ENCODE measurements around the gene UHRF2. TPM values are rescaled to one million over a fixed set of nuclear protein-coding genes. Genes with fewer than 3 reads are reported as not detected.

UHRF2 gene
- total and polyA plus RNA-seq, 10 donors, result 26.3 to 120 (median 61.5) TPM

- Histone ChIP-seq H3K36me3 (no peaks in the 10 kb centered on the region), H3K9me3 (no peaks in the 10 kb centered on the region), H3K4me3 (no peak overlapping the region), H3K4me1 (peaks cover 0 to 3% (median 0%) of the 10 kb centered on the region in 6 donors), H3K27me3 (replicated peaks in 1 of 7) (no peaks in the 10 kb centered on the region), H3K27ac (no peak overlapping the region)
- TF ChIP-seq CTCF (IDR thresholded peaks at IDR 0.05 in 8 of 11, conservative IDR thresholded peaks at IDR 0.05 in 3 of 11) (no peak), POLR2A (IDR thresholded peaks at IDR 0.05) (no peak), POLR2AphosphoS5 (IDR thresholded peaks at IDR 0.05) (no peak)
- no peak for DNase-seq
- intact Hi-C loops (cut with DNase I; ENCODE audit: low total_unique reads), result no loop called here
Observed at GRCh38 chr9:6405371-6405770, 7.6 kb upstream of the UHRF2 start.

- intact Hi-C loops (cut with DNase I; ENCODE audit: low total_unique reads), result no loop called here
- Histone ChIP-seq H3K9me3 (no peaks in the 10 kb centered on the region), H3K27me3 (replicated peaks in 1 of 7) (no peaks in the 10 kb centered on the region), H3K4me1 (peaks cover 0 to 27% (median 13%) of the 10 kb centered on the region in 6 donors), H3K4me3 (no peak overlapping the region), H3K27ac (no peak overlapping the region), H3K36me3 (no peaks in the 10 kb centered on the region)
- 85 to 96% (median 89%) methylated on average over 2 of the region's 2 CpGs for WGBS, 5 donors
- no peak for DNase-seq
- TF ChIP-seq POLR2A (IDR thresholded peaks at IDR 0.05), result no peak
- no peak for TF ChIP-seq CTCF (IDR thresholded peaks at IDR 0.05 in 8 of 11, conservative IDR thresholded peaks at IDR 0.05 in 3 of 11)
- TF ChIP-seq POLR2AphosphoS5 (IDR thresholded peaks at IDR 0.05), result no peak
Observed at GRCh38 chr9:6407778-6408177, 5.2 kb upstream of the UHRF2 start.

GRCh38 chr9:6408320-6408719 is 4.7 kb upstream of the UHRF2 start:
- TF ChIP-seq POLR2A (IDR thresholded peaks at IDR 0.05) (no peak), CTCF (IDR thresholded peaks at IDR 0.05 in 8 of 11, conservative IDR thresholded peaks at IDR 0.05 in 3 of 11) (no peak), POLR2AphosphoS5 (IDR thresholded peaks at IDR 0.05) (no peak)
- no peaks in the 10 kb centered on the region for H3K27me3 ChIP-seq (replicated peaks in 1 of 7)
- intact Hi-C loops (cut with DNase I; ENCODE audit: low total_unique reads), result no loop called here
- 91 to 94% (median 92%) methylated on average over 8 of the region's 8 CpGs for WGBS, 5 donors
- peaks cover 0 to 27% (median 13%) of the 10 kb centered on the region in 6 donors for H3K4me1 ChIP-seq
- H3K36me3 ChIP-seq, result no peaks in the 10 kb centered on the region
- no peak overlapping the region for H3K4me3 ChIP-seq
- H3K27ac ChIP-seq, result no peak overlapping the region
- no peak for DNase-seq
- H3K9me3 ChIP-seq, result no peaks in the 10 kb centered on the region

GRCh38 chr9:6409811-6410210 is 3.2 kb upstream of the UHRF2 start:
- no peaks in the 10 kb centered on the region for H3K9me3 ChIP-seq
- no peak overlapping the region for H3K4me3 ChIP-seq
- intact Hi-C loops (cut with DNase I; ENCODE audit: low total_unique reads), result loop anchor here (10.0 kb wide), 1 partner anchor 275 kb away; no protein-coding TSS in a partner anchor
- no peaks in the 10 kb centered on the region for H3K36me3 ChIP-seq
- H3K27ac ChIP-seq, result no peak overlapping the region
- TF ChIP-seq CTCF (IDR thresholded peaks at IDR 0.05 in 8 of 11, conservative IDR thresholded peaks at IDR 0.05 in 3 of 11), result no peak
- TF ChIP-seq POLR2AphosphoS5 (IDR thresholded peaks at IDR 0.05), result no peak
- TF ChIP-seq POLR2A (IDR thresholded peaks at IDR 0.05), result no peak
- H3K4me1 ChIP-seq, result peaks cover 4 to 37% (median 22%) of the 10 kb centered on the region in 6 donors
- 84 to 97% (median 87%) methylated on average over 3 of the region's 3 CpGs for WGBS, 5 donors
- no peak for DNase-seq
- H3K27me3 ChIP-seq (replicated peaks in 1 of 7), result no peaks in the 10 kb centered on the region

Measured in spleen (tissue), 11 donors.